Neural progenitor cell (in vitro differentiated cells): Measurements from ENCODE around the gene KRTCAP2.

Experiments
- EZH2 ChIP-seq: fragments of 200-600 bp; sonication (generic); IDR thresholded peaks from 2 replicates; pipeline ENCODE4 v1.6.1; 2017; ENCODE audit warnings: antibody characterized with exemption, mild to moderate bottlenecking, moderate library complexity
- EZH2phosphoT487 ChIP-seq: fragments of 200-600 bp; sonication (generic); IDR thresholded peaks from 2 replicates; pipeline ENCODE4 v1.6.1; 2017; ENCODE audit warnings: antibody characterized with exemption
- TF ChIP-seq, protein P1 (sequence below): fragments of 200-600 bp; sonication (generic); IDR thresholded peaks from 2 replicates; pipeline ENCODE4 v1.5.1; 2017; ENCODE audit warnings: antibody characterized with exemption, mild to moderate bottlenecking

DNA sequence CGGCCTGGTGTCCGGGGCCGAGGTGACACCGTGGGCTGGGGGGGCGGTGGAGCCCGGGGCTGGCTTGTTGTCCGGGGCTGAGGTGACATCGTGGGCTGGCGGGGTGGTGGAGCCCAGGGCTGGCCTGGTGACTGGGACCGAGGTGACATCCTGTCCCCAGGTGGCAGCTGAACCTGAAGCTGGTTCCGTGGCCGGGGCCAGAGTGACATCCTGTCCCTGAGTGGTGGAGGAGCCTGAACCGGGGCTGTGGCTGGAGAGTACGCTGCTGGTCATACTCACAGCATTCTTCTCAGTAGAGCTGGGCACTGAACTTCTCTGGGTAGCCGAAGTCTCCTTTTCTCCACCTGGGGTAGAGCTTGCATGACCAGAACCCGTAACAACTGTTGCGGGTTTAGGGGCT is 18.8 kb upstream of the KRTCAP2 start:
- TF ChIP-seq, protein P1, sequence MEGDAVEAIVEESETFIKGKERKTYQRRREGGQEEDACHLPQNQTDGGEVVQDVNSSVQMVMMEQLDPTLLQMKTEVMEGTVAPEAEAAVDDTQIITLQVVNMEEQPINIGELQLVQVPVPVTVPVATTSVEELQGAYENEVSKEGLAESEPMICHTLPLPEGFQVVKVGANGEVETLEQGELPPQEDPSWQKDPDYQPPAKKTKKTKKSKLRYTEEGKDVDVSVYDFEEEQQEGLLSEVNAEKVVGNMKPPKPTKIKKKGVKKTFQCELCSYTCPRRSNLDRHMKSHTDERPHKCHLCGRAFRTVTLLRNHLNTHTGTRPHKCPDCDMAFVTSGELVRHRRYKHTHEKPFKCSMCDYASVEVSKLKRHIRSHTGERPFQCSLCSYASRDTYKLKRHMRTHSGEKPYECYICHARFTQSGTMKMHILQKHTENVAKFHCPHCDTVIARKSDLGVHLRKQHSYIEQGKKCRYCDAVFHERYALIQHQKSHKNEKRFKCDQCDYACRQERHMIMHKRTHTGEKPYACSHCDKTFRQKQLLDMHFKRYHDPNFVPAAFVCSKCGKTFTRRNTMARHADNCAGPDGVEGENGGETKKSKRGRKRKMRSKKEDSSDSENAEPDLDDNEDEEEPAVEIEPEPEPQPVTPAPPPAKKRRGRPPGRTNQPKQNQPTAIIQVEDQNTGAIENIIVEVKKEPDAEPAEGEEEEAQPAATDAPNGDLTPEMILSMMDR = no peak
- TF ChIP-seq EZH2 = no peak
- TF ChIP-seq EZH2phosphoT487 = no peak
